Trophoblast cell (in vitro differentiated cells and primary cell): ENCODE results near the gene FAM107B.

Experiments
- DNase-seq, 2 donors: peaks; one replicate each; pipeline ENCODE4 v3.0.0-alpha.2; 2016
- H2AFZ ChIP-seq: 2 replicates; pipeline ENCODE4 v1.6.1; 2013; ENCODE audit warnings: low read length, moderate library complexity, mild to moderate bottlenecking; ENCODE audit not compliant: insufficient read depth, poor library complexity
- H2AK5ac ChIP-seq: 2 replicates; pipeline ENCODE4 v1.6.1; 2013; ENCODE audit warnings: mild to moderate bottlenecking, low read length
- H2BK120ac ChIP-seq: 2 replicates; pipeline ENCODE4 v1.6.1; 2013; ENCODE audit warnings: low read length, mild to moderate bottlenecking, moderate library complexity; ENCODE audit not compliant: insufficient read depth, poor library complexity
- H2BK12ac ChIP-seq: 2 replicates; pipeline ENCODE4 v1.6.1; 2013; ENCODE audit warnings: mild to moderate bottlenecking, low read length, moderate library complexity
- H2BK5ac ChIP-seq: 2 replicates; pipeline ENCODE4 v1.6.1; 2013; ENCODE audit warnings: low read length, low read depth, moderate library complexity, mild to moderate bottlenecking; ENCODE audit not compliant: poor library complexity
- H3K14ac ChIP-seq: 2 replicates; pipeline ENCODE4 v1.6.1; 2013; ENCODE audit warnings: mild to moderate bottlenecking, low read length
- H3K18ac ChIP-seq: 2 replicates; pipeline ENCODE4 v1.6.1; 2013; ENCODE audit warnings: mild to moderate bottlenecking, low read length
- H3K23ac ChIP-seq: 2 replicates; pipeline ENCODE4 v1.6.1; 2013; ENCODE audit warnings: low read length
- H3K27ac ChIP-seq: 2 replicates; pipeline ENCODE4 v1.5.1; 2013; ENCODE audit warnings: low read depth, mild to moderate bottlenecking, inconsistent platforms, low read length, moderate library complexity
- H3K27me3 ChIP-seq: 2 replicates; pipeline ENCODE4 v1.6.1; 2013; ENCODE audit warnings: inconsistent platforms, mild to moderate bottlenecking, low read length, moderate library complexity; ENCODE audit not compliant: insufficient read depth
- H3K36me3 ChIP-seq, 2 experiments: 1 replicate in 1 of 2; 2 replicates in 1 of 2; pipeline ENCODE4 v1.6.1; 2013; ENCODE audit warnings: low read length in 2 of 2, mild to moderate bottlenecking in 2 of 2, moderate library complexity in 1 of 2; ENCODE audit not compliant: insufficient read depth in 2 of 2, control insufficient read depth in 1 of 2
- H3K4ac ChIP-seq: 2 replicates; pipeline ENCODE4 v1.6.1; 2013; ENCODE audit warnings: low read depth, mild to moderate bottlenecking, low read length, moderate library complexity
- H3K4me1 ChIP-seq, 2 experiments: 1 replicate in 1 of 2; 2 replicates in 1 of 2; pipeline ENCODE4 v1.6.1; 2013; ENCODE audit warnings: low read length in 2 of 2, mild to moderate bottlenecking in 2 of 2, moderate library complexity in 1 of 2; ENCODE audit not compliant: insufficient read depth in 2 of 2, control insufficient read depth in 1 of 2
- H3K4me2 ChIP-seq: 2 replicates; pipeline ENCODE4 v1.6.1; 2013; ENCODE audit warnings: inconsistent platforms, mild to moderate bottlenecking, low read length, moderate library complexity
- H3K4me3 ChIP-seq: 2 replicates; pipeline ENCODE4 v1.5.1; 2013; ENCODE audit warnings: mild to moderate bottlenecking, low read depth, low read length, inconsistent platforms
- H3K79me1 ChIP-seq: one replicate; pipeline ENCODE4 v1.6.1; 2013; ENCODE audit warnings: low read length
- H3K79me2 ChIP-seq: 2 replicates; pipeline ENCODE4 v1.6.1; 2013; ENCODE audit warnings: low read length, mild to moderate bottlenecking; ENCODE audit not compliant: control insufficient read depth, insufficient read depth, poor library complexity
- H3K9ac ChIP-seq: 2 replicates; pipeline ENCODE4 v1.6.1; 2013; ENCODE audit warnings: mild to moderate bottlenecking, low read length
- H3K9me3 ChIP-seq: 2 replicates; pipeline ENCODE4 v1.6.1; 2013; ENCODE audit warnings: low read depth, mild to moderate bottlenecking, control low read depth, inconsistent platforms, low read length; ENCODE audit not compliant: insufficient read depth
- H4K12ac ChIP-seq: 2 replicates; pipeline ENCODE4 v1.6.1; 2013; ENCODE audit warnings: low read depth, mild to moderate bottlenecking, low read length, moderate library complexity
- H4K8ac ChIP-seq: 2 replicates; pipeline ENCODE4 v1.6.1; 2013; ENCODE audit warnings: low read depth, mild to moderate bottlenecking, low read length, moderate library complexity
- H4K91ac ChIP-seq: one replicate; pipeline ENCODE4 v1.6.1; 2013; ENCODE audit warnings: low read depth, mild to moderate bottlenecking, low read length, moderate library complexity
- WGBS: extraction: QIAGEN DNeasy Blood & Tissue Kit; methylation state at CpG from one replicate; pipeline ENCODE4 v1.1.7; 2013; ENCODE audit warnings: missing lambda C conversion rate; ENCODE audit not compliant: insufficient read length, insufficient coverage; ENCODE audit errors: extremely low coverage; 5-methylcytosine and 5-hydroxymethylcytosine counted together

FAM107B gene

GRCh38 chr10:14653271-14654161 is 121.2 kb downstream of the FAM107B start:
- DNase-seq, result peak; percentile 88 to 96
- peak overlapping the region; percentile 94 for H2BK12ac ChIP-seq
- H3K23ac ChIP-seq, result no peak overlapping the region
- no peak overlapping the region for H3K9ac ChIP-seq
- H2AFZ ChIP-seq, result no peak overlapping the region
- peak overlapping the region; percentile 94 for H2BK120ac ChIP-seq
- no peaks in the 10 kb centered on the region for H3K9me3 ChIP-seq
- H2AK5ac ChIP-seq, result peak overlapping the region; percentile 12
- H2BK5ac ChIP-seq, result peak overlapping the region; percentile 34
- peak overlapping the region; percentile 79 for H3K27ac ChIP-seq
- H4K91ac ChIP-seq, result peak overlapping the region; percentile 94
- H3K4ac ChIP-seq, result no peak overlapping the region
- no peak overlapping the region for H3K4me3 ChIP-seq
- no CpG with 5 or more reads among the region's 8 CpGs for WGBS
- H4K8ac ChIP-seq, result peak overlapping the region; percentile 33
- peak overlapping the region; percentile 48 for H3K14ac ChIP-seq
- peaks cover 30 to 34% of the 10 kb centered on the region in 2 experiments for H3K4me1 ChIP-seq
- no peaks in the 10 kb centered on the region for H3K27me3 ChIP-seq
- H3K79me1 ChIP-seq, result peaks cover 45% of the 10 kb centered on the region
- H3K79me2 ChIP-seq, result peaks cover 4% of the 10 kb centered on the region
- H3K4me2 ChIP-seq, result peak overlapping the region; percentile 8
- no peak overlapping the region for H4K12ac ChIP-seq
- no peaks in the 10 kb centered on the region for H3K36me3 ChIP-seq
- no peak overlapping the region for H3K18ac ChIP-seq

DNA sequence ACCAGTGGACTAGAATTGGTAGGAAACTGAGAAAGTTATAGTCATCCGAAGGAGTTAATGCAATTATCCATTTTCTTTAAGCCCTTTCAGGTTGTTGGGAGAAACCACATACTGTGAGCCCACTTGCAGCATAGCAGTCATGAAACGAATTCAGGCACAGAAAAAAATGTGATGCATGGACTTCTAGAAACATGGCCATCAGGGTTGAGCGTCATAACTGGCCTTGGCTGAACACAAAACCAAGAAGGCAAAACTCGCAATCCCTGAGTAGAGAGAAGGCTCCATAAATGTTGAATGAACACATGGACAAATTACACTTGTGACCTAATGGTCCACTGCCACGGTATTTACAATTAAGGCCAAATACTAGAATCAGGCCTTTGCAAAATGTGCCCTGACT is 121.9 kb downstream of the FAM107B start:
- peak overlapping the region; percentile 69 for H4K91ac ChIP-seq
- H2AK5ac ChIP-seq, result no peak overlapping the region
- H3K4me1 ChIP-seq, result peaks cover 33 to 36% of the 10 kb centered on the region in 2 experiments
- no peak overlapping the region for H3K18ac ChIP-seq
- no peak overlapping the region for H3K23ac ChIP-seq
- H3K14ac ChIP-seq, result peak overlapping the region; percentile 48
- H3K79me1 ChIP-seq, result peaks cover 46% of the 10 kb centered on the region
- no peak overlapping the region for H3K9ac ChIP-seq
- H3K4me2 ChIP-seq, result peak overlapping the region; percentile 8
- H3K9me3 ChIP-seq, result no peaks in the 10 kb centered on the region
- no peaks in the 10 kb centered on the region for H3K36me3 ChIP-seq
- peak overlapping the region; percentile 11 for H4K8ac ChIP-seq
- H3K27me3 ChIP-seq, result no peaks in the 10 kb centered on the region
- peak overlapping the region; percentile 79 for H3K27ac ChIP-seq
- no peak overlapping the region for H3K4me3 ChIP-seq
- peaks cover 4% of the 10 kb centered on the region for H3K79me2 ChIP-seq
- H2AFZ ChIP-seq, result no peak overlapping the region
- H4K12ac ChIP-seq, result no peak overlapping the region
- WGBS, result no CpG with 5 or more reads among the region's 5 CpGs
- peak overlapping the region; percentile 34 for H2BK5ac ChIP-seq
- H3K4ac ChIP-seq, result peak overlapping the region; percentile 7
- DNase-seq, result peak in 1 of 2 donors; percentile 67
- H2BK12ac ChIP-seq, result peak overlapping the region; percentile 75
- H2BK120ac ChIP-seq, result peak overlapping the region; percentile 94

DNA sequence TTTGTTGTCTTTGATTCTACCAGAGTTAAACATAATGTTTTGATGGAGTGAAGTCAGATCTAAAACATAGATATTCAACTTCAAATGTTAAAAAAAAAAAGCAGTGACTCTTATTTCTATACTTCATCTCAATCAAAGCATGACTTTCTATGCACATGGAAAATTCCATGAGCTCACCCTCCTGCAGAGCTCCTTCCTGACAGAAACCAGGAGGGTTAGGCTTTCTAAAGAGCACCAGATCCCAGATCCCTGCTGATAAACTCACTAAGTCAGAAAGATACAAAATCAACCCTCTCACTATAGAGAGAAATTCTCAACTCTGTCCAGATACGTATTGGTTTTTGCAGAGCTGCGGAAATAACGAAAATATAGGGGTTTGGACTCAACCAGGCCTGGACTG is 122.6 kb downstream of the FAM107B start:
- no peak overlapping the region for H4K12ac ChIP-seq
- DNase-seq, result no peak
- no peaks in the 10 kb centered on the region for H3K27me3 ChIP-seq
- no peak overlapping the region for H4K8ac ChIP-seq
- no peaks in the 10 kb centered on the region for H3K9me3 ChIP-seq
- H2BK12ac ChIP-seq, result no peak overlapping the region
- H2AK5ac ChIP-seq, result no peak overlapping the region
- peak overlapping the region; percentile 21 for H3K4me2 ChIP-seq
- no peak overlapping the region for H3K18ac ChIP-seq
- H3K36me3 ChIP-seq, result no peaks in the 10 kb centered on the region
- no peak overlapping the region for H2BK5ac ChIP-seq
- H3K23ac ChIP-seq, result no peak overlapping the region
- no peak overlapping the region for H3K4ac ChIP-seq
- no peak overlapping the region for H3K14ac ChIP-seq
- no peak overlapping the region for H3K4me3 ChIP-seq
- WGBS, result no CpG with 5 or more reads among the region's 3 CpGs
- H4K91ac ChIP-seq, result no peak overlapping the region
- peaks cover 4% of the 10 kb centered on the region for H3K79me2 ChIP-seq
- H2BK120ac ChIP-seq, result no peak overlapping the region
- peaks cover 46% of the 10 kb centered on the region for H3K79me1 ChIP-seq
- peaks cover 34 to 36% of the 10 kb centered on the region in 2 experiments for H3K4me1 ChIP-seq
- H2AFZ ChIP-seq, result no peak overlapping the region
- peak overlapping the region; percentile 79 for H3K27ac ChIP-seq
- H3K9ac ChIP-seq, result no peak overlapping the region

DNA sequence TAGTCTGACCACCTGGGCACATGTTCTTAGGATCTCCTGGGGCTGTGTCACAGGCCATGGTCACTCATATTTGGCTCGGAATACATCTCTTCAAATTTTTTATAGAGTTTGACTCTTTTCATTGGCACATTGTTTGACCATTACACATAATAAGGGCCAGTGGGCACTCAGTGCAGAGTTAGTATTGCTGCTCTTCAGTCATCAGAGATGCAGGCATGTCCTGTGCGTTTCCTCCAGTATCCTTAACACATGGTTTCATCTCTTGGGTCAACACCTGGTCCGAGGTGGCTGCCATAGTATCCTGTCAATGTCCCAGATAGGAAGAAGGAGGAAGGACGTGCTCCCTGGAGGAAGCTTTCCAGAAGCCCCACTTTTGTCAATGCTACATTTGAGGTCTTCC is 125.0 kb downstream of the FAM107B start:
- H3K4me2 ChIP-seq, result no peak overlapping the region
- no CpG with 5 or more reads among the region's 4 CpGs for WGBS
- peak overlapping the region; percentile 63 for H4K91ac ChIP-seq
- H3K79me2 ChIP-seq, result peaks cover 2% of the 10 kb centered on the region
- H3K27ac ChIP-seq, result no peak overlapping the region
- H3K4me1 ChIP-seq, result peaks cover 23% of the 10 kb centered on the region in 2 experiments
- no peaks in the 10 kb centered on the region for H3K9me3 ChIP-seq
- H4K8ac ChIP-seq, result peak overlapping the region; percentile 10
- H3K9ac ChIP-seq, result no peak overlapping the region
- H4K12ac ChIP-seq, result no peak overlapping the region
- H3K14ac ChIP-seq, result peak overlapping the region; percentile 47
- H3K4ac ChIP-seq, result peak overlapping the region; percentile 35
- no peaks in the 10 kb centered on the region for H3K36me3 ChIP-seq
- H3K18ac ChIP-seq, result peak overlapping the region; percentile 14
- H2AFZ ChIP-seq, result no peak overlapping the region
- H3K27me3 ChIP-seq, result no peaks in the 10 kb centered on the region
- peak overlapping the region; percentile 50 for H2BK5ac ChIP-seq
- peak overlapping the region; percentile 94 for H2BK12ac ChIP-seq
- no peak overlapping the region for H3K4me3 ChIP-seq
- peaks cover 38% of the 10 kb centered on the region for H3K79me1 ChIP-seq
- H3K23ac ChIP-seq, result no peak overlapping the region
- peak overlapping the region; percentile 39 for H2BK120ac ChIP-seq
- peak overlapping the region; percentile 71 for H2AK5ac ChIP-seq
- DNase-seq, result peak; percentile 27 to 47
